ENCODE data around the gene NFKBIB. TPM values are rescaled to one million over a fixed set of nuclear protein-coding genes. Genes with fewer than 3 reads are reported as not detected.
"Not testable (repeated sequence)": the region's sequence is repeated elsewhere in the genome, so short reads cannot be mapped to it uniquely, and the experiment has no call there.

Gene NFKBIB
- 13.5 and 18.7 TPM in 2 replicates for total RNA-seq (2014; rRNA removed; shearing (Covaris generic); ENCODE audit: low replicate concordance)

DNA sequence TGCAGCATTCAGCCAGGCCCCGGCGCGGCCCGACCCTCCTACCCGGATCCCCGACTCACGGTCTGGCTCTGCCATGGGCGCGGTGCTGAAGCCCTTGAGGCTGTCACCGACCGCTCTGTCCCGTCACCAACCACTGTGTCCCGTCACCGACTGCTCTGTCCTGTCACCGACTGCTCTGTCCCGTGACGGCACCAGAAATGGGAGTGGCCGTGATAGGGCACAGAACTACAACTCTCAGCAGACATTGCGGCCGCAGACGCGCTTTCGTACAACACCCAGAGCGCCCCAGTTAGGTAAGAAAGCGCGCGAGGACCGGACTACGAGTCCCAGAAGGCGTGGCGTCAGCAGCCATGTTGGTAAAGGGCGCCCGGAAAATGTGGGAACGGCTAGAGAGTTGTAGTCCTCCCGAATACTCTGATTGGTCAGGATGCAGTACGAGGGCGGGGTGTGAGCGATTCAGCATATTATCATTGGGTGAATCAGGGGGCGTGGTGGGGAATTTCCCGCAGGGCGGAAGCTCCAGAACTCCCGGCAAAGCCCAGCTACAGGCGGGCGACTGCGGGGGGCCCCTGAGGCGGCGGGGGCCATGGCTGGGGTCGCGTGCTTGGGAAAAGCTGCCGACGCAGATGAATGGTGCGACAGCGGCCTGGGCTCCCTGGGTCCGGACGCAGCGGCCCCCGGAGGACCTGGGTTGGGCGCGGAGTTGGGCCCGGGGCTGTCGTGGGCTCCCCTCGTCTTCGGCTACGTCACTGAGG, at the start of gene NFKBIB, which contains the start of gene SIRT2:
TSS of gene NFKBIB (plus strand) at position 523 of the 755 bp plus-strand sequence. CDS start at position 587, 64 bp downstream.
TSS of gene SIRT2 (minus strand) at position 172 of the 755 bp plus-strand sequence. CDS start at position 75, 97 bp downstream.
- Histone ChIP-seq H3K27me3 (ENCODE audit: low read length) (no peaks in the 10 kb centered on the region), H3K9me3 (ENCODE audit: low read length) (no peaks in the 10 kb centered on the region), H3K27ac (ENCODE audit: low read length) (0 out of 2 replicates have a peak within 1 kb of the TSS, but pooled peaks have one; percentile 1), H3K4me1 (ENCODE audit: low read length) (peaks cover 18% of the 10 kb centered on the region), H3K9me2 (replicated peaks; ENCODE audit: insufficient read depth, low read length) (no peaks in the 10 kb centered on the region), H3K4me2 (ENCODE audit: low read depth, low read length, poor library complexity, severe bottlenecking) (peak within 1 kb of the TSS; percentile 97), H3K4me3 (ENCODE audit: low read length) (peak within 1 kb of the TSS; percentile 83), H3K36me3 (ENCODE audit: insufficient read depth, low read length) (no peaks in the 10 kb centered on the region), H3K9ac (ENCODE audit: low read length) (peak within 1 kb of the TSS; percentile 84), H2AFZ (ENCODE audit: low read length) (peak within 1 kb of the TSS; percentile 97), H4K20me1 (ENCODE audit: insufficient read depth, low read depth, low read length) (no peaks in the 10 kb centered on the region), H3K79me2 (ENCODE audit: low read length) (peaks cover 23% of the 10 kb centered on the region)
- peak; percentile 100 for DNase-seq

DNA sequence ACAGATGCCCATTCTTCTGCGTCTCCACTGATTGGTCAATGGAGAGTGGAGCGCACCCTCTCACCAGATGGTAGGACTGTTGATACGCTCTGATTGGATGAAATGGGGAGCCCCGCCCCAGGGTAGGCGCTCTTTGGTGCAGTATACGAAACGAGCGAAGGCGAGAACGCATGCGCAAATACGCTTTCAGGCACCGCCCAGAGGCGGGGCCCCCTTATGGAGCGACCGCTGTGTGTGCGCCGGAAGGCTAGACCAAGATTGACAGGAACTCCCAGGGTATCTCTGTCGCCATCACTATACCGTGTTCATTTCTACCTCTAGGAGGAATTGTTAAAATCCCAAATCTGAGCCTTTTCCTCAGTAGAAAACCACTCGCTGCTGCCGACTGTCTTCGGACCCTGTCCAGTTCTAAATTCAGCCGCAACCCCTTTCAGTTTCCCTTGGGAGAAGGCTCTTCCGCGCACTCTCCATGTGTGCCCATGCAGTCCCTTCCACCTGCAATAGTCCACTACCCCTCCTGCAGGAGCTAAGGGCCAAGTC, 49.3 kb upstream of the NFKBIB start:
- Histone ChIP-seq H2AFZ (ENCODE audit: low read length) (no peak overlapping the region; the same call in 1 of the 2 replicates), H3K79me2 (ENCODE audit: low read length) (peaks cover 34% of the 10 kb centered on the region)

DNA sequence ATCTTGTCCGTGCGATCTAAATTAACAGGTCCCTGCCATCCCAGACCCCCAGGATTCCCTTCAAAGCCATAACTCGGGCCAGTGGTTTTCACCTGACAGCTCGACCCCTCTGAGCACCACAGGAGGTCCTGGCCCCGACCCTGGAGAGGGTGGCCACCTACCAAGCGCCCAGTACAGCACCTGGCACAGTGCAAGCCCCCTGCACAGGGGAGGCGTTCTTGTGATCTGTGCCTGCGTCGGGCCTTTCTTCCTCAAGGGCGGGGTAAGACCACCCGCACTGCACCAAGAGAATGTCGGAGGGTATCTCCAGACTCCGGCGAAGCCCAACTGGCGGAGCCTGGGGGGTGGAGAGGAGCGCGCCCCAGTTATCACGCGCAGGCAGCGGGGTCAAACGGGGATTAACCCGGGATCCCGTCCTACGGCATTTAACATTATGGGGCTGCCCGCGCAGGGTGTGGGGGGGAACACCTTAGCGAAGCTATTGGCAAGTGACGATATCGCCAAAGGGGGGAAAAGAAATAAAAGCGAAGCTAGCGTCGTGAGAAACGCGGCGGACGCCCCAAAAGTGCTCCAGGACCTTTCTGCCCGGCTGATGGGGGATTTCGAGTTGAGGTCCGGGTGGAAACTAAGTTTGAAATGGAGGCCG, 48.7 kb upstream of the NFKBIB start:
- Histone ChIP-seq H3K9me2 (replicated peaks; ENCODE audit: insufficient read depth, low read length) (no peaks in the 10 kb centered on the region), H3K4me3 (ENCODE audit: low read length) (peak overlapping the region; percentile 69), H3K4me1 (ENCODE audit: low read length) (peaks cover 34% of the 10 kb centered on the region), H3K27ac (ENCODE audit: low read length) (peak overlapping the region; percentile 82), H3K4me2 (ENCODE audit: low read depth, low read length, poor library complexity, severe bottlenecking) (peak overlapping the region; percentile 82), H3K9ac (ENCODE audit: low read length) (peak overlapping the region; percentile 76), H3K79me2 (ENCODE audit: low read length) (peaks cover 29% of the 10 kb centered on the region), H3K36me3 (ENCODE audit: insufficient read depth, low read length) (peaks cover 25% of the 10 kb centered on the region), H3K27me3 (ENCODE audit: low read length) (no peaks in the 10 kb centered on the region), H4K20me1 (ENCODE audit: insufficient read depth, low read depth, low read length) (peaks cover 17% of the 10 kb centered on the region), H3K9me3 (ENCODE audit: low read length) (no peaks in the 10 kb centered on the region), H2AFZ (ENCODE audit: low read length) (no peak overlapping the region; the same call in 1 of the 2 replicates)
- DNase-seq, result peak; percentile 53

More for the DNA sequence above, 49.3 kb upstream of the NFKBIB start:
- DNase-seq, result peak; percentile 100
- Histone ChIP-seq H4K20me1 (ENCODE audit: insufficient read depth, low read depth, low read length) (peaks cover 17% of the 10 kb centered on the region), H3K4me2 (ENCODE audit: low read depth, low read length, poor library complexity, severe bottlenecking) (peak overlapping the region; percentile 82), H3K9ac (ENCODE audit: low read length) (peak overlapping the region; percentile 76), H3K9me3 (ENCODE audit: low read length) (no peaks in the 10 kb centered on the region), H3K27ac (ENCODE audit: low read length) (peak overlapping the region; percentile 82), H3K36me3 (ENCODE audit: insufficient read depth, low read length) (peaks cover 31% of the 10 kb centered on the region), H3K4me3 (ENCODE audit: low read length) (peak overlapping the region; percentile 69), H3K9me2 (replicated peaks; ENCODE audit: insufficient read depth, low read length) (no peaks in the 10 kb centered on the region), H3K27me3 (ENCODE audit: low read length) (no peaks in the 10 kb centered on the region), H3K4me1 (ENCODE audit: low read length) (peaks cover 34% of the 10 kb centered on the region)

- H3K27ac ChIP-seq (ENCODE audit: low read length), result peak overlapping the region; percentile 83
Observed at GRCh38 chr19:38851622-38852230, 48.0 kb upstream of the NFKBIB start.

GRCh38 chr19:38852231-38853044, 47.3 kb upstream of the NFKBIB start:
- Histone ChIP-seq H3K9me3 (ENCODE audit: low read length) (no peaks in the 10 kb centered on the region), H3K4me3 (ENCODE audit: low read length) (peak overlapping the region; percentile 85), H3K9me2 (replicated peaks; ENCODE audit: insufficient read depth, low read length) (no peaks in the 10 kb centered on the region), H3K27ac (ENCODE audit: low read length) (peak overlapping the region; percentile 83), H3K79me2 (ENCODE audit: low read length) (peaks cover 18% of the 10 kb centered on the region), H3K4me1 (ENCODE audit: low read length) (peaks cover 45% of the 10 kb centered on the region), H2AFZ (ENCODE audit: low read length) (no peak overlapping the region), H3K36me3 (ENCODE audit: insufficient read depth, low read length) (peaks cover 14% of the 10 kb centered on the region), H3K27me3 (ENCODE audit: low read length) (no peaks in the 10 kb centered on the region), H3K4me2 (ENCODE audit: low read depth, low read length, poor library complexity, severe bottlenecking) (peak overlapping the region; percentile 73), H3K9ac (ENCODE audit: low read length) (peak overlapping the region; percentile 96), H4K20me1 (ENCODE audit: insufficient read depth, low read depth, low read length) (peaks cover 11% of the 10 kb centered on the region)
- peak; percentile 82 for DNase-seq

More at GRCh38 chr19:38851622-38852230, 48.0 kb upstream of the NFKBIB start:
- Histone ChIP-seq H3K4me1 (ENCODE audit: low read length) (peaks cover 38% of the 10 kb centered on the region), H4K20me1 (ENCODE audit: insufficient read depth, low read depth, low read length) (peaks cover 17% of the 10 kb centered on the region), H3K4me2 (ENCODE audit: low read depth, low read length, poor library complexity, severe bottlenecking) (peak overlapping the region; percentile 82), H3K36me3 (ENCODE audit: insufficient read depth, low read length) (peaks cover 22% of the 10 kb centered on the region), H3K79me2 (ENCODE audit: low read length) (peaks cover 25% of the 10 kb centered on the region), H3K9ac (ENCODE audit: low read length) (peak overlapping the region; percentile 96), H3K9me2 (replicated peaks; ENCODE audit: insufficient read depth, low read length) (no peaks in the 10 kb centered on the region), H3K4me3 (ENCODE audit: low read length) (peak overlapping the region; percentile 85), H3K9me3 (ENCODE audit: low read length) (no peaks in the 10 kb centered on the region), H3K27me3 (ENCODE audit: low read length) (no peaks in the 10 kb centered on the region), H2AFZ (ENCODE audit: low read length) (no peak overlapping the region)
- DNase-seq, result peak; percentile 98

GRCh38 chr19:38853214-38853613, 46.6 kb upstream of the NFKBIB start:
- H3K9me2 ChIP-seq (replicated peaks; ENCODE audit: insufficient read depth, low read length), result no peaks in the 10 kb centered on the region
- H2AFZ ChIP-seq (ENCODE audit: low read length), result no peak overlapping the region
- H4K20me1 ChIP-seq (ENCODE audit: insufficient read depth, low read depth, low read length), result peaks cover 3% of the 10 kb centered on the region; the same call in 1 of the 2 replicates
- peak overlapping the region; percentile 96 for H3K9ac ChIP-seq (ENCODE audit: low read length)
- H3K4me1 ChIP-seq (ENCODE audit: low read length), result peaks cover 42% of the 10 kb centered on the region
- H3K36me3 ChIP-seq (ENCODE audit: insufficient read depth, low read length), result peaks cover 8% of the 10 kb centered on the region
- peak overlapping the region; percentile 85 for H3K4me3 ChIP-seq (ENCODE audit: low read length)
- no peaks in the 10 kb centered on the region for H3K9me3 ChIP-seq (ENCODE audit: low read length)
- H3K27me3 ChIP-seq (ENCODE audit: low read length), result no peaks in the 10 kb centered on the region
- peak overlapping the region; percentile 83 for H3K27ac ChIP-seq (ENCODE audit: low read length)
- H3K4me2 ChIP-seq (ENCODE audit: low read depth, low read length, poor library complexity, severe bottlenecking), result peak overlapping the region; percentile 73
- H3K79me2 ChIP-seq (ENCODE audit: low read length), result peaks cover 10% of the 10 kb centered on the region
- DNase-seq, result no peak

DNA sequence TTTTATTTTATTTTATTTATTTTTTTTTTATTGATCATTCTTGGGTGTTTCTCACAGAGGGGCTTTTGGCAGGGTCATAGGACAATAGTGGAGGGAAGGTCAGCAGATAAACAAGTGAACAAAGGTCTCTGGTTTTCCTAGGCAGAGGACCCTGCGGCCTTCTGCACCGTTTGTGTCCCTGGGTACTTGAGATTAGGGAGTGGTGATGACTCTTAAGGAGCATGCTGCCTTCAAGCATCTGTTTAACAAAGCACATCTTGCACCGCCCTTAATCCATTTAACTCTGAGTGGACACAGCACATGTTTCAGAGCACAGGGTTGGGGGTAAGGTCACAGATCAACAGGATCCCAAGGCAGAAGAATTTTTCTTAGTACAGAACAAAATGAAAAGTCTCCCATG, 44.8 kb upstream of the NFKBIB start:
- H3K79me2 ChIP-seq (ENCODE audit: low read length); H3K36me3 ChIP-seq (ENCODE audit: insufficient read depth, low read length); H3K27me3 ChIP-seq (ENCODE audit: low read length); H3K9me2 ChIP-seq (replicated peaks; ENCODE audit: insufficient read depth, low read length); H3K4me2 ChIP-seq (ENCODE audit: low read depth, low read length, poor library complexity, severe bottlenecking); H3K4me3 ChIP-seq (ENCODE audit: low read length); DNase-seq; H2AFZ ChIP-seq (ENCODE audit: low read length); H3K9ac ChIP-seq (ENCODE audit: low read length); H3K9me3 ChIP-seq (ENCODE audit: low read length); H4K20me1 ChIP-seq (ENCODE audit: insufficient read depth, low read depth, low read length); H3K27ac ChIP-seq (ENCODE audit: low read length): not testable (repeated sequence)
- peaks cover 46% of the 10 kb centered on the region for H3K4me1 ChIP-seq (ENCODE audit: low read length)
